RWPE2 (cell line): ENCODE data around the gene MIF4GD.
"Not testable (repeated sequence)": the region's sequence is repeated elsewhere in the genome, so short reads cannot be mapped to it uniquely, and the experiment has no call there.

Experiments
- ATAC-seq: fragments of 200-7000 bp; cut with Tn5 transposase; 3 replicates; pipeline ENCODE4 v1.9.1; 2021; ENCODE audit warnings: low read depth
- DNase-seq: peaks from one replicate; pipeline ENCODE4 v3.0.0-alpha.2; 2020; ENCODE audit warnings: low spot score
- H3K27ac ChIP-seq: fragments of 450-650 bp; 2 replicates; pipeline ENCODE4 v1.5.1; 2017; ENCODE audit warnings: mild to moderate bottlenecking; ENCODE audit not compliant: poor library complexity, severe bottlenecking
- H3K27me3 ChIP-seq: fragments of 250-450 bp; sonication (Bioruptor Pico); 2 replicates; pipeline ENCODE4 v1.5.1; 2021; ENCODE audit warnings: mild to moderate bottlenecking, moderate library complexity; ENCODE audit not compliant: insufficient read depth, poor library complexity, severe bottlenecking
- H3K36me3 ChIP-seq: fragments of 250-450 bp; sonication (Bioruptor Pico); 2 replicates; pipeline ENCODE4 v1.5.1; 2020; ENCODE audit warnings: low read depth, mild to moderate bottlenecking, moderate library complexity
- H3K4me1 ChIP-seq: fragments of 250-450 bp; sonication (Bioruptor Pico); 2 replicates; pipeline ENCODE4 v1.5.1; 2021; ENCODE audit warnings: mild to moderate bottlenecking, moderate library complexity; ENCODE audit not compliant: insufficient read depth, poor library complexity, severe bottlenecking
- H3K4me3 ChIP-seq: fragments of 250-450 bp; sonication (Bioruptor Pico); 2 replicates; pipeline ENCODE4 v1.5.1; 2021; ENCODE audit warnings: mild to moderate bottlenecking, moderate library complexity; ENCODE audit not compliant: severe bottlenecking
- H3K9me3 ChIP-seq: fragments of 250-450 bp; sonication (Bioruptor Pico); 2 replicates; pipeline ENCODE4 v1.5.1; 2021; ENCODE audit warnings: mild to moderate bottlenecking, moderate library complexity; ENCODE audit not compliant: severe bottlenecking
- TF ChIP-seq, protein P1 (sequence below): fragments of 450-650 bp; IDR thresholded peaks from one replicate; pipeline ENCODE4 v1.5.1; 2017; ENCODE audit warnings: mild to moderate bottlenecking, moderate library complexity; ENCODE audit not compliant: poor library complexity, severe bottlenecking

Gene MIF4GD

DNA sequence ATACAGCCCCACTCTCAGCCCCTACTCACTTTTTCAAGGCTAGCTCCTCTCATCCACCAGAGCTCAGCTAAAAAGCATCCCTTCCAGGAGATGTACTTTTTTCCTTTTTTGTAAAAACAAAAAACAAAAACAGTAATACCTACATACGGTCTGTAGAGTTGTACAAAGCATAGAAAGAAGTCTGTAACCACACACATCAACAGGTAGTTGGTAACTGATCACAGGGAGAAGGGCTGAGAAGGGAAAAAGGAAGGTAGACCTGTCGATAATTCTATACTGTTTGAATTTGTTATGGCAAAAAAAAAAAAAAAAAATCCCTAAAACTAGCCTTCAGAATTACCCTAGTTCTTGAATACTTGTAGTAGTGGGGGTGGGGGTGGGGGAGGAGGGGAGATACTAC is 17.3 kb upstream of the MIF4GD start:
- ATAC-seq, result no peak
- no peak for DNase-seq
- H3K27ac ChIP-seq, result peak overlapping the region; percentile 78
- no peaks in the 10 kb centered on the region for H3K4me1 ChIP-seq
- TF ChIP-seq, protein P1, sequence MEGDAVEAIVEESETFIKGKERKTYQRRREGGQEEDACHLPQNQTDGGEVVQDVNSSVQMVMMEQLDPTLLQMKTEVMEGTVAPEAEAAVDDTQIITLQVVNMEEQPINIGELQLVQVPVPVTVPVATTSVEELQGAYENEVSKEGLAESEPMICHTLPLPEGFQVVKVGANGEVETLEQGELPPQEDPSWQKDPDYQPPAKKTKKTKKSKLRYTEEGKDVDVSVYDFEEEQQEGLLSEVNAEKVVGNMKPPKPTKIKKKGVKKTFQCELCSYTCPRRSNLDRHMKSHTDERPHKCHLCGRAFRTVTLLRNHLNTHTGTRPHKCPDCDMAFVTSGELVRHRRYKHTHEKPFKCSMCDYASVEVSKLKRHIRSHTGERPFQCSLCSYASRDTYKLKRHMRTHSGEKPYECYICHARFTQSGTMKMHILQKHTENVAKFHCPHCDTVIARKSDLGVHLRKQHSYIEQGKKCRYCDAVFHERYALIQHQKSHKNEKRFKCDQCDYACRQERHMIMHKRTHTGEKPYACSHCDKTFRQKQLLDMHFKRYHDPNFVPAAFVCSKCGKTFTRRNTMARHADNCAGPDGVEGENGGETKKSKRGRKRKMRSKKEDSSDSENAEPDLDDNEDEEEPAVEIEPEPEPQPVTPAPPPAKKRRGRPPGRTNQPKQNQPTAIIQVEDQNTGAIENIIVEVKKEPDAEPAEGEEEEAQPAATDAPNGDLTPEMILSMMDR, result no peak
- no peaks in the 10 kb centered on the region for H3K27me3 ChIP-seq
- H3K4me3 ChIP-seq, result peak overlapping the region; percentile 54
- H3K9me3 ChIP-seq, result no peaks in the 10 kb centered on the region
- H3K36me3 ChIP-seq, result peaks cover 7% of the 10 kb centered on the region; the same call in 1 of the 2 replicates

DNA sequence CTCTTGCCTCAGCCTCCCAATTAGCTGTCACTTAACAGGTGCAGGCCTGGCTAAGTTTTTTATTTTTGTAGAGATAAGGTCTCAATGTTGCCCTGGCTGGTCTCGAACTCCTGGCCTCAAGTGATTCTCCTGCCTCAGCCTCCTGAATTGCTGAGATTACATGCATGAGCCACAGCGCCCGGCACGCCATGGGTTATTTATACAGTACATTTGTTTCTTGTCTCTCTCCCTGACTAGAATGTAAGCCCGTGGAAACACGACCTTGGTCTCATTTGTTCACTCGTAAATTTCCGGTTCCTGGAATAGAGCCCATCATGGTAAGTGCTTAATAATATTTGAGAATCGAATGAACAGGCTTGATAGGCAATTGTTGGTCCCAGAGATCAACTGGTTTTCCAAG is 16.2 kb upstream of the MIF4GD start:
- Histone ChIP-seq H3K36me3 (peaks cover 19% of the 10 kb centered on the region), H3K27me3 (no peaks in the 10 kb centered on the region), H3K4me3 (no peak overlapping the region), H3K9me3 (no peaks in the 10 kb centered on the region), H3K27ac (no peak overlapping the region), H3K4me1 (no peaks in the 10 kb centered on the region)
- TF ChIP-seq, protein P1, result no peak
- ATAC-seq (no peak), DNase-seq (no peak)

DNA sequence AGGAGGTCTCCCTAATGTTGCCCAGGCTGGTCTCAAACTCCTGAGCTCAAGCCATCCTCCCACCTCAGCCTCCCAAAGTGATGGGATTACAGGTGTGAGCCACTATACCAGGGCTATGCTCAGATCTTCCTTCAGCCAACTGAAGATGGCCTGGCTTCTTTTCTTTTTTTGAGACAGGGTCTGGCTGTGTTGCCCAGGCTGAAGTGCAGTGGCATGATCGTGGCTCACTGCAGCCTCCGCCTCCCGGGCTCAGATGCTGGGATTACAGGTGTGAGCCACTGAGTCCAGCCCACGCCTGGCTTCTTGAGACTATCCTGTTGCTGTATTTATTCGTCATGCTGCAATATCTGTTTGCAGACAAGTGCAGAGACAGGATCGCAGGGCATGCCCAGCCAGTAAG is 14.1 kb upstream of the MIF4GD start:
- H3K9me3 ChIP-seq, result no peaks in the 10 kb centered on the region
- no peaks in the 10 kb centered on the region for H3K27me3 ChIP-seq
- TF ChIP-seq, protein P1, result no peak
- H3K4me3 ChIP-seq, result no peak overlapping the region
- H3K27ac ChIP-seq, result no peak overlapping the region
- no peak for ATAC-seq
- DNase-seq, result no peak
- no peaks in the 10 kb centered on the region for H3K4me1 ChIP-seq
- peaks cover 32% of the 10 kb centered on the region for H3K36me3 ChIP-seq

DNA sequence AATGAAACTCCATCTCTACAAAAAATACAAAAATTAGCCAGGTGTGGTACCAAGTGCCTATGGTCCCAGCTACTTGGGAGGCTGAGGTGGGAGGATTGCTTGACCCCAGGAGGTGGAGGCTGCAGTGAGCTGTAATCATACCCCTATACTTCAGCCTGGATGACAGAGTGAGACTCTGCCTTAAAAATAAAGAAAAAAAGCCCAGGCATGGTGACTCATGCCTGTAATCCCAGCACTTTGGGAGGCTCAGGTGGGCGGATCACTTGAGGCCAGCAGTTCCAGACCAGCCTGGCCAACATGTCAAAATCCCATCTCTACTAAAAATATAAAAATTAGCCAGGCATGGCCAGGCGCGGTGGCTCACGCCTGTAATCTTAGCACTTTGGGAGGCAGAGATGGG is 9.2 kb upstream of the MIF4GD start:
- H3K36me3 ChIP-seq, result peaks cover 41% of the 10 kb centered on the region
- H3K4me3 ChIP-seq, H3K27me3 ChIP-seq, H3K4me1 ChIP-seq, H3K9me3 ChIP-seq, DNase-seq, H3K27ac ChIP-seq, ATAC-seq: not testable (repeated sequence)

DNA sequence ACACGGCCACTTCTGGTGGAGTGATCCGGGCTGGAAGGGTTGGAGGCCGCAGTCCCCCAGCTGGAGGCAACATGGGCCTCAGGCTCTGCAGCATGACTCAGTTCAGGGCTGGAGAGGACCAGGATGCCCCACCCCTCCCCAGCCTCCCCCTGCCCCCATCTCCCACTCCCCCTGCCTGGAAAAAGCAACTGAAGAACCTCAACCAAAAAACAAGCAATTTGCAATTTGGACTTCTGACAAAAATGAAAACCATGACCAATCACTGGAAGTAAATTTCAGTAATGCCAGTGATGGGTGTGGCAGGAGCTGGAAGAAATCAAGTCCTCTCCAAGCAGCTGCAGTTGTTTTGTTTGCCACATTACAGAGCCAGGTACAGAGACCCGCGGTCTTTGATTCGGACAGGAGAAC is 6.6 kb upstream of the MIF4GD start:
- Histone ChIP-seq H3K36me3 (peaks cover 38% of the 10 kb centered on the region), H3K4me3 (no peak overlapping the region), H3K27me3 (no peaks in the 10 kb centered on the region), H3K9me3 (no peaks in the 10 kb centered on the region), H3K4me1 (no peaks in the 10 kb centered on the region), H3K27ac (no peak overlapping the region)
- TF ChIP-seq, protein P1, result no peak
- ATAC-seq (0 out of 3 replicates have a peak, but pooled peaks have one; percentile 33), DNase-seq (no peak)
